ENCODE measurements around the gene RAB1A.

Gene RAB1A

GRCh38 chr2:65053199-65053598 lies 76.7 kb downstream of the RAB1A start:
- no peak for TF ChIP-seq CTCF (IDR thresholded peaks at IDR 0.05; ENCODE audit: extremely low read depth, insufficient read depth, missing control alignments)
- in situ Hi-C loops (cut with MboI; ENCODE audit: low pct_unique_long_range_greater_than_20kb, low sequenced_read_pairs, unreplicated experiment): loop anchor here (10.0 kb wide), 1 partner anchor 122 kb away; no protein-coding TSS in a partner anchor
- peak; percentile 81 for DNase-seq (ENCODE audit: low spot score)

GRCh38 chr2:65050931-65051330 lies 79.0 kb downstream of the RAB1A start:
- in situ Hi-C loops (cut with MboI; ENCODE audit: low pct_unique_long_range_greater_than_20kb, low sequenced_read_pairs, unreplicated experiment): loop anchor here (10.0 kb wide), 1 partner anchor 124 kb away; no protein-coding TSS in a partner anchor
- TF ChIP-seq CTCF (IDR thresholded peaks at IDR 0.05; ENCODE audit: extremely low read depth, insufficient read depth, missing control alignments): no peak
- no peak for DNase-seq (ENCODE audit: low spot score)

GRCh38 chr2:65049010-65049639 lies 80.8 kb downstream of the RAB1A start:
- in situ Hi-C loops (cut with MboI; ENCODE audit: low pct_unique_long_range_greater_than_20kb, low sequenced_read_pairs, unreplicated experiment): loop anchor here (25.0 kb wide), 3 partner anchors 137 to 712 kb away; no protein-coding TSS in a partner anchor
- DNase-seq (ENCODE audit: low spot score): no peak
- TF ChIP-seq CTCF (IDR thresholded peaks at IDR 0.05; ENCODE audit: extremely low read depth, insufficient read depth, missing control alignments): no peak

GRCh38 chr2:65046633-65047407 lies 83.1 kb downstream of the RAB1A start:
- in situ Hi-C loops (cut with MboI; ENCODE audit: low pct_unique_long_range_greater_than_20kb, low sequenced_read_pairs, unreplicated experiment): loop anchor here (25.0 kb wide), 3 partner anchors 135 to 710 kb away; no protein-coding TSS in a partner anchor
- no peak for TF ChIP-seq CTCF (IDR thresholded peaks at IDR 0.05; ENCODE audit: extremely low read depth, insufficient read depth, missing control alignments)
- DNase-seq (ENCODE audit: low spot score): no peak

GRCh38 chr2:65045651-65046050 lies 84.3 kb downstream of the RAB1A start:
- no peak for DNase-seq (ENCODE audit: low spot score)
- no peak for TF ChIP-seq CTCF (IDR thresholded peaks at IDR 0.05; ENCODE audit: extremely low read depth, insufficient read depth, missing control alignments)
- in situ Hi-C loops (cut with MboI; ENCODE audit: low pct_unique_long_range_greater_than_20kb, low sequenced_read_pairs, unreplicated experiment): loop anchor here (25.0 kb wide), 3 partner anchors 133 to 708 kb away; no protein-coding TSS in a partner anchor

- no peak for TF ChIP-seq CTCF (IDR thresholded peaks at IDR 0.05; ENCODE audit: extremely low read depth, insufficient read depth, missing control alignments)
- in situ Hi-C loops (cut with MboI; ENCODE audit: low pct_unique_long_range_greater_than_20kb, low sequenced_read_pairs, unreplicated experiment): loop anchor here (25.0 kb wide), 3 partner anchors 132 to 707 kb away; no protein-coding TSS in a partner anchor
- no peak for DNase-seq (ENCODE audit: low spot score)
Measured at GRCh38 chr2:65044097-65044735, 85.7 kb downstream of the RAB1A start.

Measured in GM13977 (cell line).